PFSK-1 (cell line): ENCODE results near the gene KXD1.

ENCODE experiments used
- FOXP2 ChIP-seq: optimal IDR thresholded peaks from 2 replicates; pipeline ENCODE3; 2011; ENCODE audit warnings: borderline replicate concordance, control low read depth, inconsistent platforms; ENCODE audit not compliant: insufficient read depth; ENCODE audit errors: extremely low read length, extremely low read depth
- POLR2AphosphoS5 ChIP-seq: IDR thresholded peaks from 2 replicates; pipeline ENCODE4 v1.6.1; 2012; ENCODE audit warnings: low read depth, mild to moderate bottlenecking, control low read depth, low read length, moderate library complexity
- REST ChIP-seq, 2 experiments: IDR thresholded peaks; 2 replicates each; pipeline versions ENCODE4 v1.6.1 to v1.8.0; 2011 to 2012; ENCODE audit warnings: low read depth in 2 of 2, low read length in 2 of 2, control low read depth in 1 of 2, inconsistent platforms in 1 of 2, mild to moderate bottlenecking in 1 of 2, moderate library complexity in 1 of 2; ENCODE audit not compliant: insufficient read depth in 1 of 2
- SIN3A ChIP-seq: IDR thresholded peaks from 2 replicates; pipeline ENCODE4 v1.6.1; 2012; ENCODE audit warnings: mild to moderate bottlenecking, low read length, moderate library complexity, borderline replicate concordance; ENCODE audit not compliant: insufficient read depth
- TAF1 ChIP-seq: IDR thresholded peaks from 2 replicates; pipeline ENCODE4 v1.6.1; 2012; ENCODE audit warnings: low read length, control low read depth, borderline replicate concordance; ENCODE audit not compliant: insufficient read depth

Gene KXD1

GRCh38 chr19:18595475-18595874 lies 37.8 kb downstream of the KXD1 start:
- TF ChIP-seq POLR2AphosphoS5 (no peak), SIN3A (no peak), FOXP2 (no peak), REST (IDR thresholded peaks at IDR 0.05; ENCODE audit: insufficient read depth in 1 of 2, low read depth in 2 of 2, low read length in 2 of 2) (no peak), TAF1 (no peak)

- no peak for TF ChIP-seq REST (IDR thresholded peaks at IDR 0.05; ENCODE audit: insufficient read depth in 1 of 2, low read depth in 2 of 2, low read length in 2 of 2)
- no peak for TF ChIP-seq TAF1
- no peak; the same call in none of the 2 replicates for TF ChIP-seq POLR2AphosphoS5
- no peak for TF ChIP-seq FOXP2
- no peak for TF ChIP-seq SIN3A
Observed at GRCh38 chr19:18596752-18597157, 39.1 kb downstream of the KXD1 start.

GRCh38 chr19:18597809-18598660 lies 40.4 kb downstream of the KXD1 start:
- TF ChIP-seq POLR2AphosphoS5 (no peak), REST (IDR thresholded peaks at IDR 0.05; ENCODE audit: insufficient read depth in 1 of 2, low read depth in 2 of 2, low read length in 2 of 2) (no peak), FOXP2 (no peak), SIN3A (no peak), TAF1 (no peak)

GRCh38 chr19:18599485-18599884 lies 41.8 kb downstream of the KXD1 start:
- TF ChIP-seq SIN3A (no peak), POLR2AphosphoS5 (no peak), FOXP2 (no peak), TAF1 (no peak), REST (IDR thresholded peaks at IDR 0.05; ENCODE audit: insufficient read depth in 1 of 2, low read depth in 2 of 2, low read length in 2 of 2) (no peak)
